Measurements from ENCODE around the gene LCP1. TPM values are rescaled to one million over a fixed set of nuclear protein-coding genes. Genes with fewer than 3 reads are reported as not detected.
A peak's percentile ranks its signal among the peaks of the same experiment; 100 is the strongest.

Gene LCP1
- total RNA-seq, 1 donor from 2014 or later, result 5.3 TPM

DNA sequence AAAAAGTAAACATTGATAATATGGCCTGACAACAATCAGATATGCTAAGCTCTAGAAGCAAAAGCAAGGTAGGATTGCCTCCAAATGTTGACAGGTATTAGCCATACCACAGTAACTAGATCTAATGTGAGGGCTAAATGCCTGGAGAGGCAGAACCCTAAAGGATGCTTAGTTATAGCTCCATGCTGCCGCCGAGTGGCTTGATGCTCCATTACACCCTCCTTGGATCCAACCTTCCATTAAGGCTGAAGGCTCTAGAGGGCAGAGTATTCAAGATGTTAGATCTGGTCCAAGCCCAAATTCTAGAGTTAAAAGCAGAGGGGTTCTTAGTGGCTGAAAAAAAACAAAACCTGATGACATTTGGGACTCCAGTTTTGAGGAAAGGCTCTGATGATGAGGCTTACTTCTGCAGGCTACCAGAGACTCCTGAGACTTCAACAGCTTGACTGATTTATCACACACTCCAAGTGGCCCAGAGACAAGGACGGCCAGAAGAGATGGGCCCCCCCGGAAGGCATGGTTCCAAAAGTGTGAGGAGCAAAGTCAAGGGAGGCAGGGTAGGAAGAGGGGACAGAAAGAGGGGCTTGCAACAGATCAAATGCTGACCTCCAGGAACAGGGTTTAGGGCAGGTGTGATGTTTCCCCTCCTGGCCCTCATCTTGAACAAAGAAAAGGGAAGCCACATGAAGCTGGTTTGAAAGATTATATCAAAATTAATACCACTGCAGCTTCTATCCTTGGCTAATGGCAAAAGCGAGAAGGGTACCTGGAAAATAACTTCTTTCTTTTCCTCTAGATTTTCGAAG lies 55.2 kb downstream of the LCP1 start:
- ATAC-seq, result peak; percentile 94

DNA sequence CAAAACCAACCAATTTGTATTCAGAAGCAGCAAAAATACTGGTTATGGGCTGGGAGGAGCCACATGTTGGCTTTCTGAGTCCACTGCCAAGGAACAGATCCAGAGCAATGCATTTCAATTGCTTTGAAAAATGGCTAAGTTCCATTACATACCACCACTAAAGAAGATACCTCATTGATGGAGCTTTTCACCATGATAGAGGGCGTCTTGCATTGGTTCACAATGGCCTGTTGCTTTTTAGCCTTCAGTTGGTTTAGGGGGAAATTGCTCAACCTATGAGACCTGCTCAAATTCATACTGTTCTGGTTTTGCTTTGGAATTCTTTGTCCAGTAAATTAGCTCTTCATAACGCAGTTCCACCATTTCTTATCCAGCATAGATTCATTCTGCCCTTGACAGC lies 55.9 kb downstream of the LCP1 start:
- no peak for ATAC-seq

DNA sequence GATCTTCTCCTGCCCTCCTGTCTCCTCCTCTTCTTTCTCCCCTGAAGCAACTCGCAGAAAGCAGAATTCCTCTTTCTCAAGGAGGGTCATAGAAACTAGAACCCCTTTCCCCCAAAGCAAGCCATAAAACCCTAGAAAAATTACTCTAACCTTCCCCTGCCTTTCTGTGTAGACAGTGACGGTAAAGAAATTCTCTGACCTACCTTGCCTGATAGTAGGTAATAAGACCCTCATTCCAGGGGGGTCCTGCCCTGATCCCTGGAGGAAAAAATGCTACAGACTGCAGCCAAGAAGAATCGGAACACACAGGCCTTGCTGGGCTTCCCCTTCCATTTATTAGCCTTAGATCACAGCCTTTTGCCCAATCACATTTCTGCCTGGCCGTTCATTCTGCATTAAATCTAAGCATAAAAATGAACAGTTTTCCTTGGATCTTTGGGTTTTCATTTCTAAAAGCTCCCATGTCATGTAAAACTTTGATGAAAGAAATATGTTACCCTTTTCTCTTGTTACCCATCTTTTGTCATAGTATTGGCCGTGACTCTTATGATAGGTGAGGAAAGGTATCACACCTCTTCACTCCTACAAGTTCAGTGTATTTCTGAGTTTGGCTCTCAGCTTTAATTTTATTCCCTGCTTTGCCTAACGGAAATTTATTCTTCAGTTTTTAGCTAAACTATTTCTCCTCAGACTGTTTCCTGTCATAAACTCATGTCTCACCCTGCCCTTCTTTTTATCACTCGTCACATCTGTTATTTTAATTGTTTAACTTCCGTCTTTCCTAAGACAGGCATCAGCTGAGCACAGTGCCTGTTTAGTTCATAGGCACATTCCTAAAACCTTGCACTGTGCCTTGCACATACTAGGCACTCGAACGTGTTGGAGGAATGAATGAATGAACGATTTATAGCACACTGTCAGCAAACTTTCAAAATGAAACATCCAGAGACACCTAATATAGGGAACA lies 56.7 kb downstream of the LCP1 start:
- no peak for ATAC-seq

DNA sequence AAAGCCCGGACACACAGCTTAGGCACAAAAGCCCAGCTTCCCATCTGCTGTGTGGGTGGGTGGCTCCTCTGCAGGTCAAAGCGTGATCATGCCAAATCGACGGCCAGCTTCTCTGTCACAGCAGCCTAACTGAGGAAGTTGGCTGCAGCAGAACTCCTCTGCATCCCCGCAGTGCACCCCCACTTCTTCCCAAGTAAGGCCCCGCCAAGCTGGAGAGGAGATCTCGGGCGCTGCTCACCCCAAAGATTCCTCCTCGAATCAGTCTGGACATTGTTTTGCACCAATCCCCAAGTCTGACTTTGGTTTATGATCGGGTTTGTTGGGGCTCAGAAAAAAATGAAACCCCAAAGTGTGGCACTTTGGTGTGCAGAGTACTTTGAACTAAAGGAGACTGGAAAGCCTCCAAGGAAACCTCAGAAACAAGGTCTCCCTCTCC lies 57.4 kb downstream of the LCP1 start:
- no peak for ATAC-seq

DNA sequence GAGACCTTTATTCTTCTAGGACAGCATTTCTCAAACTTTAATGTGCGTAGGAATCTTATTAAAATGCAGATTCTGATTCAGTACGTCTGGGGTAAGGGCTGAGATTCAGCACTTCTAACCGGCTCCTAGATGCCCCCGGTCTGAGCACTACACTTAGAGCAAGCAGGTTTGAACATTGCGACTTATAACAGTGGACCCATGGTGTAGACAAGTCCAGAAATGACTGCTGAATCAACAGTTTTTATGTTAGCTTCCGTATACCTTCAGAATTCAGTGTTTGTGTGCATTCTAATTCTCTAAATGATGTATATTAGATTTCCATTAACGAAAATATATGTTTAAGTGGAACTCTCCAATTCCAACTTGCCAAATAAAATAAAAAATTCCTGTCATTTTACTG lies 59.7 kb downstream of the LCP1 start:
- ATAC-seq, result no peak

DNA sequence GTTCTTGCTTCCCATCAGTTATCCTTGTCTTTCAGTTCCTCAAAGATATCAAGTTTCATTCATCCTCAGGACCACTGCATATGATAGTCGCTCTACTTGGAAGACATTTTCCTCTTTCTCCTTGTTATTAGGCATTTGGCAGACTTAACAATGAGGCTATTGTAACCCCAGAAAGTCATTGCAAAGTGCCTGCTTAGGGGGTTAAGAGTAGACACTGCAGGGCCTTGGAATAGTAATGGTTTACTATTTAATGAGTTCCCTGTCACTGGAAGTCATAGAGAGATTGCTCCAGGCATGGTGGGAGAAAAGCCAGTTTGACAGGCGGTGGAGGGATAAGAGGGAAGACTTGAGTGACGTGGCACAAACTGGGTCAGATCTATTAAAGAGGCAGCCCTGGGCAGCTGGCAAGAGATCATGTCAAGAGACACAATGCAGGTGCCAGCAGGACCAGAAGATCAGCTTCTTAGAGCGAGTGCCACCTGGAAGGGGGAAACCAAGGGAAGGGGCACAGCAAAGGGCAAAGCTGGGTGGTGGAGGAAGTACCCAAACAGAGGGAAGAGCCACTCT lies 60.3 kb downstream of the LCP1 start:
- ATAC-seq, result no peak

DNA sequence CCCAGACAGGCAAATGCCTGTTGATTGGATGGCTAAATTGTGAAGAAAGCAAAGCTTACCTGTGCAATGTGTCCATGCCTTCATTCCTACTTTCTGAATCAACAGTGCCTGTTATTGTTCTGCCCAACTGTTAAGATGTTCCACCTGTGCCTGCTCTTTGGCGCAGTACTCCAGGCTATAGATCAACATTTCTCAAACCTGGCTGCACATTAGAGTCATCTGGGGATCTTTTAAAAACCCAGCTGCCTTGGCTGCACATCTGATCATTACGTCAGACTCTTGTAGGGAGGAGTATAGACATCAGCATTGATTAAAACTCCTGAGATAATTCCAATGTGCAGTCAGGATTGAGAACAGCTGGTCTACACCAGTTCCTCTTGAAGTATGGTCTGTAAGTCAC lies 60.9 kb downstream of the LCP1 start:
- ATAC-seq, result no peak

DNA sequence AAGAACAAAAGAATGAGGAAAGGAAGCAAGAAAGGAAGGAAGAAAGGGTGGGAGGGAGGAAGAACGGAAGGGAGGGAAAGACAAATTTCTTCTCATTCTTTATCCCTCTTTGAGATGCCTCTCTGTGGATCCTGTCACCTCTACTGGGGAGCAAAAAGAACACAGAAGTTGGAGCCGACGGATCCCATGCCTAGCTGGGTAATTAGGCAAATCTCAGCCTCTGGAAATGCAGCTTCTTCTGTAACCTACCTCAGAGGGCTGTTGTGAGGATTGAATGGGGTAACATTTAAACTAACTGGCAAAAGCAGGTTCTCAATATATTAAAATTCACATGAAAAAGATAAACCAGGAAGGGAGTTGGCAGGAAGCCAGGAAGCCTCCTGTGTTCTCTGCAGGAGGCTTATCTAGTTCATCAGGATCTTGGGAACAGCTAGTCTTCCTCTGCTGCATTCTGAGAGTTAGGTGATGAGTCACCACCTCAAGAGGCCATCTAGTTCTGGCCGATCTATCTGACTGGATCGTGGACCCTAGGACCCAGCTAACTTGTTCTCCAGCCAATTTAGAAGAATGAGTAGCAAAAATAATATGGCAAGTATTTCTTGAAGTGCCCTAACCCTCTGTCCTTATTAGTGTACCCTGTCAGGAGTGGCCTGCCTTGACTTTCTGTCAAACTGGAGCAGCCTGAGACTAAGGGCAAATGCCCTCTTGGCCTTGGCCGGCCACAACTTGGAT lies 61.9 kb downstream of the LCP1 start:
- no peak for ATAC-seq

DNA sequence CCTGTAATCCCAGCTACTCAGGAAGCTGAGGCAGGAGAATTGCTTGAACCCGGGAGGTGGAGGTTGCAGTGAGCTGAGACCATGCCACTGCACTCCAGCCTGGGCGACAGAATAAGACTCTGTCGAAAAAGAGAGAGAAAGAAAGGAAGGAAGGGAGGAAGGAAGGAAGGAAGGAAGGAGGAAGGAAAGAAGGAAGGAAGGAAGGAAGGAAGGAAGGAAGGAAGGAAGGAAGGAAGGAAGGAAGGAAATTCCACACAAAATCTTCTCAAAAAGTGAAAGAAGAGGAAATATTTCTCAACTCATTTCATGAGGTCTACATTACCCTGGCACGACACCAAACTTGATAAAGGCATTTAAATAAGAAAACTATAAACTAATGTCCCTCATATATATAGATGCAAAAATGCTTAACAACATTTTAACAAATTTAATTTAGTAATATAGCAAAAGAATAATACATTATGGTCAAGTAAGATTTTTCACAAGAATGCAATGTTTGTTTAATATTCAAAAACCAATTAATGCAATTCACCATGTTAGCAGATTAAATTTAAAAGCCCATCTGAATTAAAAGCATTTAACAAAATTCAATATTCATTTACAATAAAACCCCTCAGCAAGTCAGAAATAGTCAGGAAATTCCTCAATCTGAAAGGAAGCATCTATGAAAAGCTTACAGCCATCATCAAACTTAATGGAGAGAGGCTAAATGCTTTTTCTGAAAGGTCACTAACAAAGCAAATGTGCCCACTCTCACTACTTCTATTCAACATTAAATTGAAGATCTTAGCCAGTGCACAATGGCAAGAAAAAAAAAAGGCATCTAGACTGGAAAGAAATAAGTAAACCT lies 65.1 kb downstream of the LCP1 start:
- ATAC-seq, result no peak

DNA sequence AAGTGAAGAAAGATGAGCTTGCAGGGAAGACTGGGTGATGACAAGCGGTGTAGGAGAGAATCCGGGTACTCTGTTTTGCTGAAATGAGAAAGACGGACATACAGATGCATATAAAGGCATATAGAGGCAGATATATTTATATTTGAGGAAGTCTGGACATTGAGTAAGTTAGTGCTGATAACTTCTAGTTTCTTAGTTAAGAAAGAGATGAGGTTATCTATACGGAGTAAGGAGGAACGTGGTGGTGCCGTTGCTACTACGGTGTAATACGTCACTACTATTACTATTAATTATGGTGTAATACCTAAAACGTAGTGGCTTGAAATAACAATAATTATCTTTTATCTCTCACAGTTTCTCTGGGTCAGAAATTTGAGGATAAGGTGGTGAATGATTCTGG lies 67.4 kb downstream of the LCP1 start:
- no peak for ATAC-seq

DNA sequence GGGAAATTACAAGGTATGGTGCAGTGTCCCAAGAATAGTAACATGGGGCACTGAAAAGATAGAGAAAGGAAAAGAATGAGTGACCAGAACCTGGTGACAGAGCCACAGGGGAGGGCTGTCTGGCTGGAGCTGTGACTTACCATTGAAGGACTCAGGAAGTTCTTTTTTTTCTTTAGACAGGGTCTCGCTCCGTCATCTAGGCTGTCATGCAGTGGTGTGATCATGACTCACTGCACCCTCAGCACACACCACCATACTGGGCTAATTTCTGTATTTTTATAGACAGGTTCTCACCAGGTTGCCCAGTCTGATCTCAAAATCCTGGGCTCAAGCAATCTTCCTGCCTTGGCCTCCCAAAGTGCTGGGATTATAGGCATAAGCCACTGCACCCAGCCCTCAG lies 68.4 kb downstream of the LCP1 start:
- no peak for ATAC-seq

DNA sequence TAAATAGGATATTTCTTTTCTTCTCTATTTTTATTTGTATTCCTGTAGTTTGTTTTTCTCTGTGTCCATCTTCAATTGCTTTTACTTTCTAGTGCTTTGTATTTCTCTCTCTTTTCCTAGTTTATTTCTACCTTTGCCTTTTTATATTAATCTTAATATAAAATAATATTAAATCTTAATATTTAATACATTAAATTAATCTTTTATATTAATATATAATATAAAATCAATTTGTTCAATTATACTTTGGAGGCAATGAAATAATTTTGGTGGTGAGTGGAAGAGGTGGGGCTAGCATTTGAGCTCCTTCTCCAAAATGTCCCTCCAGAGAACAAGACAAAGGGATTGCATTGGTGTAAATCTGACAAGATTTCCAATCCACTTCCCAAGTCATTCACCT lies 70.8 kb downstream of the LCP1 start:
- no peak for ATAC-seq

DNA sequence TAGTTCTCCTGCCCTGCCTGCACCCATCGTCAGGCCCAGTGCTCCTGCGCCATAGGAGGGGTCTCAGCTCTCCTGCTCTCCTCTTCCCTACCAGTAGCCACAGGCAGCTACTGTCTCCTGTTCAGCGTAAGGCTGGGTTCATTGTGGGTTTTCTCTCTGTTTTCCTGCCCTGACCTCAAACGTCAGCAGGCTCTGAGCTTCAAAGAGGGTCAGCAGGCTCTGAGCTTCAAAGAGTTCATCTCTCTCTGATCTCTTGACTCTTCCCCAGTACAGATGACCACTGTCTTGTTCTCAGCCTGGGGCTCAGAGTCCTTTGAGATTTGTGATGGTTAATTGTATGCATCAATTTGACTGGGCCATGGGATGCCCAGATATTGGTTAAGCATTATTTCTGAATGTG lies 72.5 kb downstream of the LCP1 start:
- ATAC-seq, result no peak

DNA sequence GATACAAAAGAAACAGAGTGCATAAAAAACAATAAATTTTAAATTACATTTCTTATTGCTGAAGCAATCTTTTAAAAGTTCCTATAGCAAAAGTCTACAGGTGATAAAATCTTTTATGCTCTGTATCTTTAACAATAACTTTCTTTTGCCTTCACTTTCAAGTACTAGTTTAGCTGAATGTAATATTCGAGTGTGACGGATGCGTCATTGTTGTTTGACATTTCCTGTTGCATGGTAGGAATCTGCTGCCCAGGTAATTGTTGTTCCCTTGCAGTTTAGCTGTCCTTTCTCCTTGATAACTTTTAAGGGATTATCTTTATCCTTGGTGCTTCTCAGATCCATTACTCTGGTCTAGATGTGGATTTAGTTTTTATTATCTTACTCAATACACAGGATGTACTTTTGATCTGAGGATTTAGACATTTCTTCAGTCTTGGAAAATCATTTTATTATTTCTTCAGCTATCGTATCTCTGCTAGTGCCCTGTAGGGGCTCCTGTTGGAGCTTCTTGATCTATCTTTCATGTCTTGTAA lies 75.1 kb downstream of the LCP1 start:
- no peak for ATAC-seq

DNA sequence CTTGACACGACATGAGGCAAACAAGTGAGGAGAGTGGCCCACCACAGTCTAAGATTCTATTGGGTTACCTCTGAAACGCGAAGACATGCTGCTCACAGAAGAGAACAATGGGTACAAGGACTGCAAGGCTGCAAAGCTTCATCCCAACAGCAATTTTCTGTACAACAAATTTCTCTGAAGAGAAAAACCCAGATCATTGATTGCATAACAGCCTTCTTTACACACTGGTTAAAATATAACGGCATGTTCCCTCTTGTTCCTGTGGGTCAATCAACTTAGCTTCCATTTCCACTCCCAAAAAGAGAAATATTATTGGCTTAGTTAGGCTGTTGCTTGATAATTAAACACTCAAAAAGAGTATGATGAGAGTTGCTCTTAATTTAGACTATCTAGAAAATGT lies 77.1 kb downstream of the LCP1 start, which contains the start of gene CPB2:
Gene CPB2 (minus strand): TSS at position 166 of the 400 bp plus-strand sequence. CDS start 24 bp downstream, at position 142.
- no peak for ATAC-seq

DNA sequence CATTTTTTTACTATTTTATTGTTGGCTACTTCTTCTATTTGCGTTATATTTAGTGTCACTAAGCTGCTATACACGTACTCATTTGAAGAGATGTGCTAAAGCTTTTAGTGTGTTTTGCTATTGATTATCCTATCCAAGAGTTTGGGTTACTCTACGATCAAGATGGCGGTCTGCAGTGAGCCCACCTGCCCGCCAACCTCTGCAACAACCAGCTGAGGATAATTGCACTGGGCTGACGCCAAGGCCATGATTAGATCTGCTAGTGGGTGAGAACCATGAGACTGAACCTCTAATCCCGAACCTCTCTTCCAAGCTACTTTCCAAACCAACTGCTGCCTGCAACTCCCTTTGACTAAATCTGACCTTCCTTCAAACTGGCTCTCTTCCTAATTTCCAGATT lies 78.9 kb downstream of the LCP1 start:
- no peak for ATAC-seq

DNA sequence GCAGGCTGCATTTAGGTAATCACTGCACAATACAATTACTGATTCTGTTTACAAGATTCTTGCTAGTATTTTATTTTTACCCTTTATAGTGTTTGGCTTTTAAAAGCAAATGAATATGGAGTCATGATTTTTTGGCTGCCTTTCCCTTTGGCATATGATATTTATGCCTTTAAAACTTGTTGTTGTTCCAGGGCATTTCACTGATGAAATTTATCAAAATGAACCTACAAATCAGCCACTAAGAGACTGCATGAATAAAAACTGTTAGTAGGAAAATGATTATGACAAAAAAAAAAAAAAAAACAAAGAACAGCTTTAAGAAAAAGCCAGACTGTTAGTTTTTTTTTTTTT lies 79.7 kb downstream of the LCP1 start:
- ATAC-seq, result no peak

DNA sequence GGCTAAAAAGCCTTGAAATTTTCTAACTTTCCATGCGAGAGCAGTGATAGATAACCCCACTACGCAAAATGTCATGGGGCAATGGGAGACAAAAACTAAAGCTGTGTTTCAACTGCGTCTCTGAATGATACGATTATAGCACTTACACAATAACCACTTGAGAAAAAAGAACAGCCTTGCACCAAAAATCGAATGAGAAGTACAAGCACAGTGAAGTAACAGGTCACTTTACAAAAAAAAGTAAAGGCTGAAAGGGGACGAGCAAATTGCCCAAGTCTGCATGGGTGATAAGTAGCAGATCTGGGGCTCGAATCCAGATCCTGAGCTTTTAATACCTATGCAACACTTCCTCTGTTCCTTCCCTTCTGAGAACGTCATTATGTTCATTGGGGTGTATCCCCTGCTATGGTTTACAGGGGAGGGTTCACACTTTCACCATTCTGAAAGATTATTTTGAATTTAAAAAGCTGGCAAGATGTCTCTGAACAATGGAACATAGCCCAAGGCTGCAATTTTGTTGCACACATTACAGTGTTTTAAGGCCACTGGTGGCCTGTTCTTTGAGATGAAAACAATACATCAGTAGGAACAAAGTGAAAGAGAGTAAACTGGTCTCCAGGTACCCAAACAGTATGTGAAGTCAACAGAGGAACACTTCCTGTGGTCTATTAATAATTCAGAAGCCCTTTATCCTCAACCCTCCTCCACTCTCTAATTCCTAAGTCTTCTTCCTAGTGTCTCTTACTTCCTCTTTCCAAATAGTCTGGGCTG lies 80.3 kb downstream of the LCP1 start:
- ATAC-seq, result no peak

DNA sequence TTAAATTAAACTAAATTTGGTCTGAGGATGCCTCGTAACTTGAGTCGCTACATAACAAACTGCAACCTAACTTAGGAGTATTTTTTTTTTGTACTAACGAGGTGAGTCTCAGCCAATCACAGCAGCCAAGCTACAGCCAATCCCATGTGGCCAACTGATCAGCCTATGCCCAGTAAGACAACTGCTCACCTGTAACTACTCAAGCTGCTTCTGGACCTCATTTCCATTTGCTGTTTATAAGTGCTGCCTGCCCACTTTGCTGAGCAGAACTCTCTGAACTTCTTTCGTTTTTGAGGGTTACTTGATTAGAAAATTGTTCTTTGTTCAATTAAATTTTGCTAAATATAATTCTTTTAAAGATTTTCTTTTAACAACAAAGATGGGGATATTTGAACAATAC lies 81.0 kb downstream of the LCP1 start:
- ATAC-seq, result no peak

DNA sequence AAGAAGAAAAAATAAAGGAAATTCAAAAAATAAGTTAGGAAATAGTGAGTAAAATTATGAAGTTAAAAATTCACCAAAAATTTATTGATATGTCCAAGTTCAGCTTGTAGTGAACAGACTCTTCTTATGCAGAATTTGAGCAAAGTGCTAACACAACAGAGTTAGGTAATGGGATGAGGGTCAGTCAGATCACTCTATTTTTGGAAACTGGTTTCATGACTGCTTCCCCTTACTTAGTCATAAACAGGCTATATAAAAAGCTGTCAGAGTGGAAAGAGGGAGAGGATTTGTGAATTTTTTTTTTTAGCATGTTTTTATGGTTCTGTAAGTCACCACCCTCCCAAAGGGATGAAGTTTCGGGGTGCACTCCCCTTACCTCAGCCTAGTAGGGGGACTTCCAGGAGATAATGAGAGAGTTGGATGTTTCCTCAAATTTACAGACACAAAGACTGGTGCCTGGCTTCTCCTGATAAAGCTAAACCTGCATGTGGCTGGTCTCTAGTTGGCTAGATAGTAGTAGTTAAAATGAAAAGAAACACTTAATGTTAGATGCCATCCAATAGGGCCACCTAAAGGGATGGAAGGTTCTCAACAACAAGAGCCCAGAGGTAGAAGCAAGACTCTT lies 81.7 kb downstream of the LCP1 start:
- no peak for ATAC-seq

Data from esophagus mucosa (tissue), 1 donor.